SK-MEL-5 (cell line): Measurements from ENCODE around the gene PTOV1. TPM values are rescaled to one million over a fixed set of nuclear protein-coding genes. Genes with fewer than 3 reads are reported as not detected.

ENCODE experiments used
- DNase-seq: peaks from one replicate; pipeline ENCODE4 v3.0.0-alpha.2; 2016; ENCODE audit warnings: low read depth, low spot score
- in situ Hi-C: cut with HindIII; loops from 2 replicates; pipeline ENCODE4 v1.10.0; 2016; ENCODE audit warnings: low sequenced_read_pairs, high pct_unique_total_duplicates, low pct_unique_long_range_greater_than_20kb
- total RNA-seq: library from RNA; depleted of rRNA; stranded (reverse); fragments of >200 nt; shearing (Covaris generic); gene quantifications from 2 replicates; pipeline ENCODE4 v1.2.3, GENCODE V29; 2014

The PTOV1 gene
- total RNA-seq, 1 experiment from 2014 or later: 45.9 TPM

DNA sequence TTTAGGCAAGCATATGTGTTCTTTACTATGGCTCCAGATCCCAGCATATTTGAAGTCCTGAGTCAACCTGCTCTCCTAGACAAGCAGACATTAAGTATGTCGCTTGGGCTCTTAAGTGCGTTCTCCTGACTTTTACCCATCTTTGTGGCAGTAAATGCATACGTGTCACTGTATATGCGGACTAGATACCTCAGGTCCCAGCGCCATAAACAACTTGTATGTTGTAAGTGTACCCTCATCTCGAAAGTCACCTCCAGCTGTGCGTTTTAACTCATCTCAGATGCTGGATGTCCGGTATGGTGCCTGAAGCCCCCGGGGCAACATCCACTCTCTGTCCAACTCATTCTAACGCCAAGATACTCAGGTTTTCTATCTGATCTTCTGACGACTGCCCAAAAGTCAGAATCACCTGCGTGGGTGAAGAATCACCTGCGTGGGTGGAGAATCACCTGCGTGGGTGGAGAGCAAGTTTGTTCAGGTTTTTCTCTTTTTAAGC, 1.7 kb downstream of the PTOV1 start:
- in situ Hi-C loops: no loop called here
- DNase-seq: no peak

DNA sequence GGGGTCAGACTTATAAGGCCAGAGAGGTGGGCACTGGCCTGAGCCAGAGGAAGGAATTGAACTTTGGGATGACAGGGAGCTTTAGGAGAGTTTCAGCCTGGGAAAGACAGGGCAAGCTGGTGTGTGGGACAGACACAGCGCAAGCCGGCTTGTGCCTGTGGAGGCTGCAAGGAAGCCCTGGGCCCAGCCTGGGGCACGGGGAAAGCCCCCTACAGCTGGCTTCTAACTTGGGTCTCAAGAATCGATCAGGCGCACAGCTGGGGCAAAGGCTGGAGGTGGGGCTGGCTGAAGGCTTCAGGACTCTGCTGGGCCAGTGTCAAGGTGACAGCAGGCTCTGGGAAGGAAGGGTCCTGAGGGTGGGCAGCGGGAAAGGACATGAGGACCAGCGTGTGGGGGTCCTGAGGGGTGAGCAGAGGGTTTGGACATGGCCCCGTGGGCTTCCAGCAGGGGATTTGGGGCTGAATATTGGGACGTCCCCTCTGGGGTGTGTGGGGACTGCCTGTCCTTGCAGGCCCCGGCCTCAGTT, 3.0 kb downstream of the PTOV1 start:
- no peak for DNase-seq
- in situ Hi-C loops: no loop called here

DNA sequence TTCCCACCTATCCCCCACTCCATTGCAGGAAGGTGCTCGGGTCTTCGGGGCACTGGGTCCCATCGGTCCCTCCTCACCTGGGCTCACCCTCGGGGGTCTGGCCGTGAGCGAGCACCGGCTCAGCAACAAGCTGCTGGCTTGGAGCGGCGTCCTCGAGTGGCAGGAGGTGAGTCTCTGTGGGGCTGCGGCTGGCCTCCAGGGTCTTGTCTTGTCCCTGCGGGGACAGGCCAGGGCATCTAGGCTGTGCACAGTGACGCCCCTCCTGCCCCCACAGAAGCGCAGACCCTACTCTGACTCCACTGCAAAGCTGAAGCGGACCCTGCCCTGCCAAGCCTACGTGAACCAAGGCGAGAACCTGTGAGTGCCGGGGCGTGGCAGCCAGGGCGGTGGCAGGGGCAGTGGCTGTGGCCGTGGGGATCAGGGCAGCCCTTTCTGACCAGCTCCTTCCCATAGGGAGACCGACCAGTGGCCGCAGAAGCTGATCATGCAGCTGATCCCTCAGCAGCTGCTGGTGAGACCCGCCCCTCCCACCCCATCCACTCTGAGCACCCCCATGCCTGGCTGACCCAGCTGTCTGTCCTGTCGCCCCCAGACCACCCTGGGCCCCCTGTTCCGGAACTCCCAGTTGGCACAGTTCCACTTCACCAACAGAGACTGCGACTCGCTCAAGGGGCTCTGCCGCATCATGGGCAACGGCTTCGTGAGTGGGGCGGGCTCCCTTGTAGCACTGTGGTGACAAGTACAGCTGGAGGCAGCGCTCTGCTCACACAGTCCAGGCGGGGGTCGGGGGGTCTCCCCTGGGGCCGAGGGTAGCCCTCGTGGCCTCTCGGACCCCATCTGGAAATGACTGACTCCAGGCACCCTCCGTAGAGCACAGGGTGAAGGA, 3.7 kb downstream of the PTOV1 start:
- in situ Hi-C loops: no loop called here
- DNase-seq: no peak

DNA sequence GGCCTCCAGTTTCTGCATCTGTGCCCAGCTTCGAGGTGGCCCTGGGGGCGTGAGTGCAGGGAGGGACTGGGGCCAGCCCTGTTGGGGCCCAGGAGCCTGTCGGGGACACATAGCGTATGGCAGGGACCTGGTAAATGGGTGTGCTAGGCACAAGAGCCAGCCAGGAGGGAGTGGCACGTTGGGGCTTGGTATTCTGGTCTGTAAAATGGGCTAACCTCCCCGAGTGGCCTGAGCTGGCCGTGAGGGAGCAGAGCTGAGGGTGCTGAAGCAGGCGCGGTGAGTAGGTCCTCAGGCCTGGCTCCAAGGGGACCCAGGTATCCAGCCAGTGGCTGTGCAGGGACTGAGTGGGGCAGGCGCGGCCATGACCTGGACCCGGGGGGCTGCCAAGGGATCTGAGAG, 4.3 kb downstream of the PTOV1 start:
- in situ Hi-C loops: no loop called here
- no peak for DNase-seq

DNA sequence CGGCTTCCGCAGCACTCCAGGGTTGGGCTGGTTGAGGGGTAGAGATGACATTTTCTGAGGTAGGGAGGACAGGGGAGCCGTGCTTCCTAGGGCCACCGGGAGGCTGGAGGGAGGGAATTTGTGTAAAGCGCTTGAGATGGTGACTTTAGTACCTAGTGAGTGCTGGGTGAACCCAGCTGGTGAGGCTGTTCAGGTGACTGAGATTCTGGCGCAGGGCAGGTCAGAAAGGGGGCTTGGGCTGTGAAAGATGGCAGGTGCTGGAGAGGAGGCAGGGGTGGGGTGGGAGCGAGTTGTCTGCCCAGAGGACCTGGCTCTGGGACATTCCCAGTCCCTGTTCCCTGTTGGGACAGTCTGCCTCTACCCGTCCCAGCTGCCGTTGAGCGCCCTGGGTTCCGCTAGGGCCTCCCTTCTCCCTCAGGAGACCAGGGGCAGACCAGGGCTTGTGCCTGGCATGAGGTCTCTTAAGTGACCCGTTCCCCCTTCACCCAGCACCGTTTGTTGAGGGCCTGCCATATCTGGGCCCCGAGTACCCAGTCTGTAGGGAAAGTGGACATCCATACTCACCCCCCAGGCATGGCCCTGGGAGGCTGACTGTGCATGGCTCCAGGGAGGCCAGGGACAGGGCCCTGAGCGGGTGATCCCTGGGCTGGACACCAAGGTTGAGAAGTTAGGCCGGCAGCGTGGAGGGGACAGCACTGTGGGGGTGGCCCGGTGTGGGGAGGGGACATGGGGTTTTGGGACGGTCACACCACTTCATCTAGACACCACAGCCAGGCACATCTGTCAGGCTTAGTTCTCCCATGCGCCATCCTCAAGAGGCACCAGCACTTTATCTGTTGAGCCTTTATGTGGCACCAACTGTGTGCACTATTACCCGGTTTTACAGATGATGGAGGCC, 5.0 kb downstream of the PTOV1 start:
- DNase-seq: no peak
- in situ Hi-C loops: no loop called here

DNA sequence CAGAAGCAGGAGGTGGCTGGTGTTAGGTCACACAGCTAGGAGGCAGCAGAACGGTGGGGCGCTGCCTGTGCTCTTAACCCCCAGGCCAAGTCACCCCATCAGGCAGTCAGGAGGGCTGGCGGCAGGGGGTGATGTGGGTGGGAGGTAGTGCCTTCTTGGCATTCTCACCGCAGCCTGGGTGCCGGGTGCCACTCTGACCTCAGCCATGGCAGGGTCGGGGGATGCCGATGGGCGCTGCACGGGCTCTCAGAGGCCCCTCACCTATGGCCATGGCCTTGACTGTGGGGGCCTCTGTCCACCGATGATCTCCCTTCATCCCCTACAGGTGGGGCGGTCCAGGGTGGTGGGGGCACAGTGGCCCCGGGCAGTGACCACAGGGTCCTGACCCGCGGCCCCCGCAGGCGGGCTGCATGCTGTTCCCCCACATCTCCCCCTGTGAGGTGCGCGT, 5.6 kb downstream of the PTOV1 start:
- DNase-seq: no peak
- in situ Hi-C loops: no loop called here

DNA sequence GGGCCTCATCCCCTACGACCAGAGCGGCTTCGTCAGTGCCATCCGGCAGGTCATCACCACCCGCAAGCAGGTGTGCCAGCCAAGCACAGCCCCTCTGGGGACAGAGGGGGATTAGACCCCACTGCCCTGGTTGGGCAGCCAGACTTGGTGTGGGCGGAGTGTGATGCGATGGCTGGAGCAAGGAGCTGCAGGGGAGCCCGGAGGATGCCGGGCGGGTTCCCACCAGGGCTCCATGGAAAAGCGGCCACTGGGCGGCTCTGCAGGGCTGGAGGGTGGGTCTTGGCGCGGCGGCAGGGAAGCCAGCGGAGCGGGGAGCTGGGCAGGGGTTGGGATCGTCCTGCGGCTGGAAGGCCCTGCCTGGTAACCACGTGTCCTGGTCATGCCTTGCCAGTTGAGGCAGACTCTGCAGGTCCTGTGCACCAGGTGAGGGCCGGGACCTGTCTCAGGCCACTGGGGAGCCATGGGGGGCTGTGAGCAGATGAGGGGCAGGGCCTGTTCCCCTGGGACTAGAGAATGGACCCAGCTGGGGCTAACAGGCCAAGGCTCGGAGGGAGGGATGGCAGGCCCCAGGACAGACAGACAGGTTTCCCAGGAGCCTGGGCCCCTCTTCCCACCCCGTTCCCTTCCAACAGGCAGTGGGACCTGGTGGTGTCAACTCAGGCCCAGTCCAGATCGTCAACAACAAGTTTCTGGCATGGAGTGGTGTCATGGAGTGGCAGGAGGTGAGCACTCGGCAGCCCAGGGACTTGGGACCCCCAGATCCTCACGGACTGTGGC, 6.3 kb downstream of the PTOV1 start:
- DNase-seq: no peak
- in situ Hi-C loops: no loop called here

DNA sequence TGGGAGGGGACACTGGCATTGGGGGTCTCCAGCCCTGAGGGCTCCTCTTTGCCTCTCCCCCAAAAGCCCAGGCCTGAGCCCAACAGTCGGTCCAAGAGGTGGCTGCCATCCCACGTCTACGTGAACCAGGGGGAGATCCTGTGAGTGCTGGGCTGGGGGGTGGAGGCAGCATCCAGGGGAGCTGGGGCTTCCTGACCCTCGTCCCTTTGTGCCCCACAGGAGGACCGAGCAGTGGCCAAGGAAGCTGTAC, 6.8 kb downstream of the PTOV1 start:
- in situ Hi-C loops: no loop called here
- no peak for DNase-seq

DNA sequence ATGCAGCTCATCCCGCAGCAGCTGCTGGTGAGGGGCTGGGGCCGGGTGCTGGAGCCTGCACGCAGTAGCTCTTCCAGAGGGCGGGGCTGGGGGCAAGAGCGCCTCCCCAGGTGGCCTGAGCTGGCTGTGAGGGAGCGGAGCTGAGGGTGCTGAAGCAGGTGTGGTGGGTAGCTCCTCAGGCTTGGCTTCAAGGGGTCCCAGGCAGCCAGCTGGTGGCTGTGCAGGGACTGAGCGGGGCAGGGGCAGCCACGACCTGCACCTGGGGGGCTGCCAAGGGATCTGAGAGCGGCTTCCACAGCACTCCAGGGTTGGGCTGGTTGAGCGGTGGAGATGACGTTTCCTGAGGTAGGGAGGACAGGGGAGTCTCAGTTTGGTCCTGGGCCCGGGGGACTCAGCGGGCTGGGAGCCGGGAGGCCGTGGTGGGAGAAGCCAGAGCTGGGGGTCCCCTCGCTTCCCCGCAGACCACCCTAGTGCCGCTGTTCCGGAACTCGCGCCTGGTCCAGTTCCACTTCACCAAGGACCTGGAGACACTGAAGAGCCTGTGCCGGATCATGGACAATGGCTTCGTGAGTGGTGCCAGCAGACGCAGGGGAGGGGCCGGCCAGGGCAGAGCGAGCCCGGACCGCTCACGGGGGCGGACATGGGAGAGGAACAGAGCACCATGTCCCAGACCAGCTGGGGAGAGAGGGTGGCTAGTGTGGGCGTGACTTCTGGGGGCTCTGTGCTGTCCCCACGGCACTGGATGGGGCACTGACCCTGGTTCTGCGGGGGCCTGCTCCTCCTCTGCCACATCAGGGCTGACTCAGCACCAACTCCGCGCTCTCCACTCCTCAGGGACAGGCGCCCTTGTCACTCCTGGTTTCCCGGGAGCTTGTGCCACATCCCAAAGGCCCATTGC, 7.4 kb downstream of the PTOV1 start:
- no peak for DNase-seq
- in situ Hi-C loops: no loop called here

DNA sequence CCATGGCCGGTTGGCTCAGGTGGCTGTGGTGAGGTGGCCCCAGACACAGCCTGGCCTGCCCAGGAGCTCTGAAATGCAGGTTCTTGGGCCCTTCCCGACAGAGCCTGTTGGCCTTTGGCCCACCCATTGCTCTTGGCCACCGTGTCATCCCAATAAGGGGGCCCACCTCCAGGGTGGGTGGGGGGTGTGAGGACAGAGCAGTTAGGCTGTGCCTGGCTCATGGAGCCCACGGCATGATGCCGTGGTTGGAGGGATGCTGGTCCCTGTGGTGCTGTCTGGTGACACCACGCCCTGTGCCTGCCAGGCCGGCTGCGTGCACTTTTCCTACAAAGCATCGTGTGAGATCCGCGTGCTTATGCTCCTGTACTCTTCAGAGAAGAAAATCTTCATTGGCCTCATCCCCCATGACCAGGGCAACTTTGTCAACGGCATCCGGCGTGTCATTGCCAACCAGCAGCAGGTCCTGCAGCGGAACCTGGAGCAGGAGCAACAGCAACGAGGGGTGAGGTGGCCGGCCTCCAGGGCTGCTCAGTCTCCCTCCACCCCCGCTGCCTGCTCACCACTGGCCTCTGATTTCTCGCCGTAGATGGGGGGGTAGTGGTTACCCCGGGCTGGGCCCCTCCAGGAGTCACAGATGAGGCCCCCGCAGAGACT, 8.8 kb downstream of the PTOV1 start:
- in situ Hi-C loops: no loop called here

DNA sequence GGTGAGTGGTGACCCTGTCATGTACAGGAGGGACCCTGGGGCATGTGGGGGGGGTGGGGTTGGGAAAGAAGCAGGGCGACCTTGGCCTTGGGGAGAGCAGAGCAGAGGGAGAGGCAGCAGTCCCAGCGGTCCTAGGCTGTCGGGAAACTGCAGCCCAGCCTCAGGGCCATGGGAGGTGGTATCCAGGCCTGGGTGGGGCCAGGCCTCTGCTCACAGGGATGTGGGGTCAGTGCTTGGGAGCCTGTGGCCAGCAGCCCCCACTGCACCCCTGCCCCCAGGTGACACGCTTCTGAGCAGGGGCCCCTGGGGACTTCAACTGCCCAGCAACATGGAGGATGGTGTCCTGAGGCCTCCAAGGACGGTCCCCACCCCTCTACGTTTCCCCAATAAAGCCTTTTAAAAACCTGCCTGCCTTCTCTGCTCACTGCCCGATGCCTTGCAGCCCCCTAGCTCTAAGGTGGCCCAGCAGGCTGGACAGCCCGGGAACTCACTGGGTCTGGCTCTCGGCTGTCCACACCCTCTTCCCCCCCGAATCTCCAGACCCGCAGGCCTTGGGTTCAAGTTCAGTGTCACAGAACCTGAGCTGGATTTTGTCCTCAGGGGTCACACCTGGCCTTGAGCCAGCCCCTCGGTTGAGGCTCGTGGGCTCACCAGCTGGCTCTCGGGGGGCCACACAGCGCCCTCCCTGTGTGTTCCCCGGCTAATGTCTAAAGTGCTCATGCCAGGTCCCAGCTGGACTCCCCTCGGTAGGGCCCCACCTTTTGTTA, 9.6 kb downstream of the PTOV1 start:
- in situ Hi-C loops: no loop called here
- DNase-seq: no peak

More for the DNA sequence above, 8.8 kb downstream of the PTOV1 start:
- no peak for DNase-seq

DNA sequence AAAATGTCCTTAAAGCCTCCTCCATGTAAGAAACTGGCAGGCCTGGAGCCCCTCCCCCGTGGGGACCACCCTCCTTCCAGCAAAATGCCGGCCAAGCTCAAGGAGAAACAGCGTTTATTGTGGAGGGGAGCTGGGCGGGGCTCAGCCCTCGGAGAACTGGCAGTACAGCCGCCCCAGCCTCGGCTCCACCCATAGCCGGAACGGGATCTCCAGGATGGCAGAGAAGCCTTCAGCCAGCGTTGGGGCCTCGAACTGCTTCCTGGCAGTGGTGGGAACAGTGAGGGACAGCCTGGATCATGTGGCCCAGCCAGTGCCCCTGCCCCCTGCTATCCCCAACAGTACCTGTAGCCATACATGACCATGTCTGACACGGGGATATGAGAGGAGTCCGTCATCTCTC, 10.1 kb downstream of the PTOV1 start:
- DNase-seq: no peak
- in situ Hi-C loops: no loop called here

DNA sequence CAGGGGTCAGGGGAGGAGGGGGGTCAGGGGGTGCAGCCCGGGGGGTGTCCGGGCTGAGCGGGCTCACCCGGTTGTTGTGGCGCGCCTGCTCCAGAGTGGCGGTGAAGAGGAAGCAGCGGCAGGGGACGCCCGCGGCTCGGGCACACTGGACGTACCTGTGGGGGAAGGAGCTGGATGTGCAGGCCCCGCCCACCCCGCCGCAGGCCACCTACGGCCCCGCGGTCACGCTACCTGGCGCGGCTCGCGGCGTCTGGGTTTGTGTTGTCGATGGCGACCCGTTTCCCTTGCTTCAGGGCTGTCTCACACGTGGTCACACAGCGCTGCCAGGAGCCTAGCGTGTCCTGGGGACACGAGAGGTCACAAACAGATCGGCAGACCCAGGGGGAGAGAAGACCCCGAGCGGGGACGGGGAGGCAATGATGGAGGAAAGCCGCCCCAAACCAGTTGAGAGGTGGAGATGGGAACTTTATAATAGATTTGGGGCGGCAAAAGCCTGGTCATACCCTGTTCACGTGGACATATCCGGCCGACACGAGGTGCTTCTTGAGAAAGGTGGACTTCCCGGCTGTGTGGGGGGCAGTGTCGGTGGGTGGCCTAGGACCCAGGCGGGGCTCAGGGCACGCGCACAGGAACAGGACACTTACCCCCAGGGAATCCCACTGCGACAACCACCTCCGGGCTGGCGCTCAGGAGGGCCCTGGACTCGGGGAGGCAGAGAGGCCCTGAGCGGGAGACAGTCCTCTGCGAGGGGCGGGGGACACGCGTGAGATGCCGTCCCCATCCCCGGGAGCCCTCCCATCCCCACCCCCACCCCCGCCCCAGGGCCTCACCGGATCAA, 10.8 kb downstream of the PTOV1 start:
- in situ Hi-C loops: no loop called here
- DNase-seq: no peak

DNA sequence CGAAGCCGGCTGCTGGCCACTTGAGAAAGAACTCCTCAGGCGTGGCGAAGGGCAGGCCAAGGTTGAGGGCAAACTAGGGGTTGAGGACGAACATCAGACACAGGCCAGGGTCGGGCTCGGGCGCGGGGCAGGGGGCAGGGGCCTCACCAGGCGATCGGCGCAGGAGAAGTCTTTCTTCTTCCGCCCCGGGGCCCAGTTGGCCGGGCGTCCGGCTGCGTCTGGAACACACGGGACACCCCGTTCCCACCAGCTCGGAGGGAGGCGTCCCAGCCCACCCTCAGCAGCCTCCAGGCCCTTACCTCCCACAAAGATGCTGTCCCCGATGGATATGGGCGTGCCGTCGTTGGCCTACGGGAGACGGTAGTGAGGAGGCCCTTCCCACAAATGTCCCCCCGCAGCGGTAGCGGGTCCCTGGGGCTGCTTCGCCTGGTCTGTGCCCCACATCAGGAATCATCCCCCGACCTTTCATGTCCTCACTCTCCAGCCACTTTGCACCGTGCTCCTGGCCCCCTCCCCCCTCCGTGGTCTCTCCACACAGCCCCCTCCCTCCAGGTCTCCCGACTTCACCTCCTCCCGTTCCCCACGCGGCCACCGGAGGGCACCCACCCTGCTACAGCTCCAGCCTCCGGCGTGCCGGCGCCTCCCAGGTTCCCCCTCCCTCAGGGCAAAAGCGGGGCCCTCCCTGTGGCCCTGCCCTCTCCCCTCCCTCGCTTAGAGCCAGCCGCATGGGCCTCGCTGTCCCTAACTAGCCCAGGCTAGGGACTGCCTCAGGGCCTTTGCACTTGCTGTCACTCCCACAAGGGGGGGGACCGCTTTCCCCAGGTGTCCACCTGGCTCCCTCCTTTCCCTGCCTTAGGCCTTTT, 11.7 kb downstream of the PTOV1 start:
- in situ Hi-C loops: no loop called here
- DNase-seq: no peak
